ENCODE measurements around the gene WTIP. TPM values are rescaled to one million over a fixed set of nuclear protein-coding genes. Genes with fewer than 3 reads are reported as not detected.

Gene WTIP
- 32.0 and 38.6 TPM in 2 replicates for total RNA-seq

DNA sequence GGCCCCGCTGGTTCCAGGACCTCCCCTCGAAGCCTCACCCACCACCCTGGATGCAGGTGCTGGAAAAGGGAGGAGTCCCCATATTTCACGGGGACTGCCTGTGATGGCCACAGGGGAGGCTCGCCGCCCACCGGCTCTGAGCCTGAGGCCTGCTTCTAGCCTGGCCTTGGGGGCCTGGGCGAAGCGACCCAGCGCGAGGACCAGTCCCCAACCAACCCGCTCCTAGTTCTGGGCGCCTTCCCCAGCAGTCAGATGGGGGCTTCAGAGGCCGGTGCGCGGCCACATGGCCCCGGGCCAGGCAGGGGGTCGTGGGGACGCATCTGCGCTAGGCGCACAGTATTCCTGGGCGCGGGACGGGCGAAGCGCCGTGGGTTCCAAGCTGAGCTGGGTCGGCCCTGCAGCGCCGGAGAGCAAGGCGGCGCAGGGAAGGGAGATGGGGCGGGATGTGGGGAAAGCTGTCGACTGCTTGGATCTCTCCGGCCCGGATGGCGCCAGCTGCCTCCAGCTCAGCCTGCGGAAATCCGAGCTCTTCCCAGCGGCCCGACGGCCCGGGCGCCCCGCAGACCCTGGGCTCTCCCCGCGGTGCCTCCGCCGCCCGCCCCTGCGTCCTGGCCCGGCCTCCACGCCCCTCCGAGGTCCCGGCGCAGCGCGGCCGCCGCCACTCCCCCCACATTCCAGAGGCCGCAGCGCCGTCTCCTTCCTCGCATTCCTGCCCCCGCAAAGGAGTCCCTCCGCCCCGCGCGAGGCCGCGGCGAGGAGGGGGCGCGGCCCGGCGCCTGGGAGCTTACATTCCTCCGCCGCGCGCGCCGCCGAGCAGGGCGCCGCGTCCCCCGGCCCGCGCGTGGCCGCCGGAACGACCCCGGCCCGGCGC is at the start of gene WTIP:
TSS of gene WTIP (plus strand) at position 788 of the 871 bp plus-strand sequence. CDS start 217 bp downstream, outside the sequence.

Other genes starting within 250 kb of the WTIP start
- gene GARRE1, start 227.2 kb upstream of the WTIP start, total RNA-seq = 6.0 and 6.7 TPM in 2 replicates
- gene GPI, start 116.6 kb upstream of the WTIP start, total RNA-seq = 185 and 235 TPM in 2 replicates
- 36.0 and 47.0 TPM in 2 replicates for gene PDCD2L, start 77.4 kb upstream of the WTIP start, total RNA-seq
- gene UBA2, start 53.4 kb upstream of the WTIP start, total RNA-seq = 217 and 241 TPM in 2 replicates
- gene SCGB2B2, start 195.4 kb downstream of the WTIP start, total RNA-seq = under 0.01 TPM in 1 of 2 replicates, not detected in the other
- gene ZNF302, start 195.9 kb downstream of the WTIP start, total RNA-seq = 4.6 and 6.4 TPM in 2 replicates

Data from tracheal epithelial cell (primary cell).